ENCODE measurements around the gene RC3H1. TPM values are rescaled to one million over a fixed set of nuclear protein-coding genes. Genes with fewer than 3 reads are reported as not detected.
"Not testable (repeated sequence)": the region's sequence is repeated elsewhere in the genome, so short reads cannot be mapped to it uniquely, and the experiment has no call there.

Gene RC3H1
- total RNA-seq, 1 donor from 2014 or later, result 33.6 TPM

DNA sequence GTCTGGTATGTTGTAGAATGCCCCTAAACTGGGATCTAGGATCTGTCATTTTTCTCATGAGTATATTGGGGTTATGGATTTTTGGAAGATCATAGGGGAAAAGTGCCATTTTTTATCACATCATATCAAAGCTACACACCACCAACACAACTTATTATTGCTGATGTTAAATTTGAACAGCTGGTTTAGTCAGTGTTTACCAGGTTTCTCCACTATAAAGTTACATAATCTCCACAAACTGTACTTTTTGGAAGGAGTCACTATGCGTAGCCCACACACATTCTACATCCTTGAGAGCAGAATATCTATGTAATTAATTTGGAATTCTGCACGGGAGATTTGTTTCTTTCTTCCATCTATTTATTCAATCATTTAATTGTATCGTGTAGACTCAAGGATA lies 35.2 kb downstream of the RC3H1 start:
- TF ChIP-seq, protein P1, sequence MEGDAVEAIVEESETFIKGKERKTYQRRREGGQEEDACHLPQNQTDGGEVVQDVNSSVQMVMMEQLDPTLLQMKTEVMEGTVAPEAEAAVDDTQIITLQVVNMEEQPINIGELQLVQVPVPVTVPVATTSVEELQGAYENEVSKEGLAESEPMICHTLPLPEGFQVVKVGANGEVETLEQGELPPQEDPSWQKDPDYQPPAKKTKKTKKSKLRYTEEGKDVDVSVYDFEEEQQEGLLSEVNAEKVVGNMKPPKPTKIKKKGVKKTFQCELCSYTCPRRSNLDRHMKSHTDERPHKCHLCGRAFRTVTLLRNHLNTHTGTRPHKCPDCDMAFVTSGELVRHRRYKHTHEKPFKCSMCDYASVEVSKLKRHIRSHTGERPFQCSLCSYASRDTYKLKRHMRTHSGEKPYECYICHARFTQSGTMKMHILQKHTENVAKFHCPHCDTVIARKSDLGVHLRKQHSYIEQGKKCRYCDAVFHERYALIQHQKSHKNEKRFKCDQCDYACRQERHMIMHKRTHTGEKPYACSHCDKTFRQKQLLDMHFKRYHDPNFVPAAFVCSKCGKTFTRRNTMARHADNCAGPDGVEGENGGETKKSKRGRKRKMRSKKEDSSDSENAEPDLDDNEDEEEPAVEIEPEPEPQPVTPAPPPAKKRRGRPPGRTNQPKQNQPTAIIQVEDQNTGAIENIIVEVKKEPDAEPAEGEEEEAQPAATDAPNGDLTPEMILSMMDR (IDR thresholded peaks at IDR 0.05), result no peak
- H3K36me3 Mint-ChIP-seq (ENCODE audit: unreplicated experiment), result peaks cover 46% of the 10 kb centered on the region
- no peaks in the 10 kb centered on the region for H3K9me3 Mint-ChIP-seq (ENCODE audit: unreplicated experiment)
- no peak for DNase-seq (ENCODE audit: extremely low spot score, unreplicated experiment)
- no peaks in the 10 kb centered on the region for H3K4me1 Mint-ChIP-seq (ENCODE audit: unreplicated experiment)
- no peak overlapping the region for H3K27ac Mint-ChIP-seq (ENCODE audit: unreplicated experiment)
- no peaks in the 10 kb centered on the region for H3K27me3 Mint-ChIP-seq (ENCODE audit: unreplicated experiment)
- no peak overlapping the region for H3K4me3 Mint-ChIP-seq (ENCODE audit: unreplicated experiment)

DNA sequence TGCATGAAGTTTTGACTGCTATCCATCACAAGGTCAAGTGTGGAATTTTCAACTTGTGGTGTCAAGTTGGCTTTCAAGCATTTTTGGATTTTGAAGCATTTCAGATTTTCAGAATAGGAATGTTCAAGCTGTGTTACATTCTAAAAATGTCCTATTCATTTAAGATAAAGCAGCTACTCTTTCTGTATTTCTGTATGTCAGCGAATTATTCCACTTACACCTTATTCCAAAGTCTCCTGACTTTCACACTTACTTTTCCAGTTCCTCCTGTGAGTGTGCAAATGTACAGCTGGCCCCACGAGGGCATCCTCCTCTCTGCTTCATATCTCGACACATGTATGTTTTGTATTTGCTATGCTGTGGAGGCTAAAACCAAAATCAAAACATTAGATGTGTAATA lies 51.9 kb downstream of the RC3H1 start:
- Mint-ChIP-seq H3K9me3 (ENCODE audit: unreplicated experiment) (no peaks in the 10 kb centered on the region), H3K27ac (ENCODE audit: unreplicated experiment) (peak overlapping the region; percentile 20), H3K4me3 (ENCODE audit: unreplicated experiment) (no peak overlapping the region), H3K36me3 (ENCODE audit: unreplicated experiment) (peaks cover 42% of the 10 kb centered on the region), H3K27me3 (ENCODE audit: unreplicated experiment) (no peaks in the 10 kb centered on the region), H3K4me1 (ENCODE audit: unreplicated experiment) (peaks cover 3% of the 10 kb centered on the region)
- no peak for DNase-seq (ENCODE audit: extremely low spot score, unreplicated experiment)
- TF ChIP-seq, protein P1 (IDR thresholded peaks at IDR 0.05), result no peak

DNA sequence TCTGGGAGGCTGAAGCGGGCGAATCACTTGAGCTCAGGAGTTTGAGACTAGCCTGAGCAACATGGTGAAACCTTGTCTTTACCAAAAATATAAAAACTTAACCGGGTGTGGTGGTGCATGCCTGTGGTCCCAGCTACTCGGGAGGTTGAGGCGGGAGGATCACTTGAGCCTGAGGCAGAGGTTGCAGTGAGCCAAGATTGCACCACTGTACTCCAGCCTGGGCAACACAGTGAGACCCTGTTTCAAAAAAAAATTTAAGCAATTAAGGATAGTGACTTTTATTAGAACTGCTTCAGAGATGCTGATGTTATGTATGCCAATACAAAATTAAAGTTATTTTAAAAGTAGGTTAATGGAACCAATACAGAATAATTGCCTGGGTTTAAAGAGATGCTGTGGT lies 56.3 kb downstream of the RC3H1 start:
- peaks cover 57% of the 10 kb centered on the region for H3K36me3 Mint-ChIP-seq (ENCODE audit: unreplicated experiment)

DNA sequence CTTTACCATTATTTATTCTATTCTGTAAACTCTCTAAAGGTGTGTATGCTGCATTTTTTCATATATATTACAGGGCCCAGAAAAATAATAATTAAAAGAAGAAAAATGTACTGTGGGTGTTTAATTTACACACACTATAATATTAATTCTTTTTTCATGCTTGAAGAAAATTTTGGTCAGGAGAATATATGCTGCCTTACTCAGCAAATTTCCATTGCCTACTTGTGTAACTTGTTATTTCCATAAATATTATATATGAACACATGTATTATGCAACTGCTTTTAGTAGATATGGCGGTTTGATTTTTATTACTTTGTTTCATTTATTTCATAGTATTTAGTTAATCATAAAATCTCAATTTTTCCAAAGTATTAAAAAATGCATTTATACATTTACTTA lies 58.7 kb downstream of the RC3H1 start:
- no peak for DNase-seq (ENCODE audit: extremely low spot score, unreplicated experiment)
- no peak overlapping the region for H3K27ac Mint-ChIP-seq (ENCODE audit: unreplicated experiment)
- H3K36me3 Mint-ChIP-seq (ENCODE audit: unreplicated experiment), result peaks cover 62% of the 10 kb centered on the region
- no peaks in the 10 kb centered on the region for H3K27me3 Mint-ChIP-seq (ENCODE audit: unreplicated experiment)
- TF ChIP-seq, protein P1 (IDR thresholded peaks at IDR 0.05), result no peak
- H3K9me3 Mint-ChIP-seq (ENCODE audit: unreplicated experiment), result no peaks in the 10 kb centered on the region
- H3K4me3 Mint-ChIP-seq (ENCODE audit: unreplicated experiment), result no peak overlapping the region
- H3K4me1 Mint-ChIP-seq (ENCODE audit: unreplicated experiment), result no peaks in the 10 kb centered on the region

More for the DNA sequence above, 56.3 kb downstream of the RC3H1 start:
- peak overlapping the region; percentile 14 for H3K27ac Mint-ChIP-seq (ENCODE audit: unreplicated experiment)
- not testable (repeated sequence) for DNase-seq (ENCODE audit: extremely low spot score, unreplicated experiment); H3K9me3 Mint-ChIP-seq (ENCODE audit: unreplicated experiment); H3K4me1 Mint-ChIP-seq (ENCODE audit: unreplicated experiment); H3K4me3 Mint-ChIP-seq (ENCODE audit: unreplicated experiment); H3K27me3 Mint-ChIP-seq (ENCODE audit: unreplicated experiment)

DNA sequence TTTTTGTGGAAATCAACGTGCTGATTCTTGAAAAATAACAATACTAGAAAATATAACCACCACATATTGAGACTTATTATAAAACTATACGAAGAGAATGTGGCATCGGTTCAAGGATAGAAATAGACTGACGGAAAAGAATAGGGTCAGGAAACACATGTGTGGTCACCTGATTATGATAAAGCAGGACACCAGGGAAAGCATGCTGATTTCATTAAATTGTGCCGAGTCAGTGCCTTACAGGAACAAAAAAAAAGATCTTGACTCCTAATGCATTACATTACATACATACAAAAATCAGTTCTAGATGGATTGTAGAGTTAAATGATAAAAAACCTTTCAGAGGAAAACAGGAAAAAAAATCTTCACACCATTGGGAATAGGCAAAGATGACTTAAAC lies 61.5 kb downstream of the RC3H1 start:
- Mint-ChIP-seq H3K4me1 (ENCODE audit: unreplicated experiment) (no peaks in the 10 kb centered on the region), H3K9me3 (ENCODE audit: unreplicated experiment) (no peaks in the 10 kb centered on the region), H3K27ac (ENCODE audit: unreplicated experiment) (peak overlapping the region; percentile 58), H3K4me3 (ENCODE audit: unreplicated experiment) (no peak overlapping the region), H3K36me3 (ENCODE audit: unreplicated experiment) (peaks cover 45% of the 10 kb centered on the region), H3K27me3 (ENCODE audit: unreplicated experiment) (no peaks in the 10 kb centered on the region)
- TF ChIP-seq, protein P1 (IDR thresholded peaks at IDR 0.05), result no peak
- DNase-seq (ENCODE audit: extremely low spot score, unreplicated experiment), result no peak

DNA sequence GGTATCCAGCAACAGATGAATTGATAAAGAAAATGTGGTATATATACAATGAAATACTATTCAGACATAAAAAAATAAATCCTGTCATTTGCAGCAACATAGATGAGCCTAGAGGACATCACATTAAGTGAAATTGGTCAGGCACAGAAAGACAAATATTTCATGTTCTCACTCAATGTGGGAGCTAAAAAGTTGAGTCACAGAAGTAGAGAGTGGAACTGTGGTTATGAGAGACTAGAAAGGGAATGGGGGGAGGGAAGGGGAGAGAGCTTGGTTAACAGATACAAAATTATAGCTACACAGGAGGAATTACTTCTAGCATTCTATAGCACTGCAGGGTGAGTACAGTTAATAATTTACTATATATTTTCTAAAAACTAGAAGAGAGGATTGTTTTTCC lies 68.0 kb downstream of the RC3H1 start:
- H3K9me3 Mint-ChIP-seq (ENCODE audit: unreplicated experiment), result no peaks in the 10 kb centered on the region
- no peak overlapping the region for H3K4me3 Mint-ChIP-seq (ENCODE audit: unreplicated experiment)
- H3K36me3 Mint-ChIP-seq (ENCODE audit: unreplicated experiment), result peaks cover 40% of the 10 kb centered on the region
- no peak overlapping the region for H3K27ac Mint-ChIP-seq (ENCODE audit: unreplicated experiment)
- no peaks in the 10 kb centered on the region for H3K27me3 Mint-ChIP-seq (ENCODE audit: unreplicated experiment)
- no peaks in the 10 kb centered on the region for H3K4me1 Mint-ChIP-seq (ENCODE audit: unreplicated experiment)
- DNase-seq (ENCODE audit: extremely low spot score, unreplicated experiment), result no peak
- TF ChIP-seq, protein P1 (IDR thresholded peaks at IDR 0.05), result no peak
